Measurements from ENCODE around the gene PRSS38.

The PRSS38 gene

GRCh38 chr1:227789084-227790033 is 26.1 kb upstream of the PRSS38 start:
- TF ChIP-seq CTCF (IDR thresholded peaks at IDR 0.05; ENCODE audit: extremely low read depth, insufficient read depth, missing control alignments) = no peak

GRCh38 chr1:227790034-227790400 is 25.5 kb upstream of the PRSS38 start:
- in situ Hi-C loops (cut with MboI; ENCODE audit: low pct_unique_long_range_greater_than_20kb, low sequenced_read_pairs, unreplicated experiment) = no loop called here
- DNase-seq (ENCODE audit: low spot score) = no peak
- TF ChIP-seq CTCF (IDR thresholded peaks at IDR 0.05; ENCODE audit: extremely low read depth, insufficient read depth, missing control alignments) = no peak

More at GRCh38 chr1:227789084-227790033, 26.1 kb upstream of the PRSS38 start:
- in situ Hi-C loops (cut with MboI; ENCODE audit: low pct_unique_long_range_greater_than_20kb, low sequenced_read_pairs, unreplicated experiment) = no loop called here
- DNase-seq (ENCODE audit: low spot score) = peak; percentile 7

GRCh38 chr1:227790868-227791267 is 24.6 kb upstream of the PRSS38 start:
- in situ Hi-C loops (cut with MboI; ENCODE audit: low pct_unique_long_range_greater_than_20kb, low sequenced_read_pairs, unreplicated experiment) = no loop called here
- DNase-seq (ENCODE audit: low spot score) = peak; percentile 11
- TF ChIP-seq CTCF (IDR thresholded peaks at IDR 0.05; ENCODE audit: extremely low read depth, insufficient read depth, missing control alignments) = no peak

GRCh38 chr1:227791425-227792143 is 23.9 kb upstream of the PRSS38 start:
- in situ Hi-C loops (cut with MboI; ENCODE audit: low pct_unique_long_range_greater_than_20kb, low sequenced_read_pairs, unreplicated experiment) = no loop called here
- no peak for DNase-seq (ENCODE audit: low spot score)
- TF ChIP-seq CTCF (IDR thresholded peaks at IDR 0.05; ENCODE audit: extremely low read depth, insufficient read depth, missing control alignments) = no peak

GRCh38 chr1:227792216-227793078 is 23.0 kb upstream of the PRSS38 start:
- DNase-seq (ENCODE audit: low spot score) = peak; percentile 5
- in situ Hi-C loops (cut with MboI; ENCODE audit: low pct_unique_long_range_greater_than_20kb, low sequenced_read_pairs, unreplicated experiment) = no loop called here
- TF ChIP-seq CTCF (IDR thresholded peaks at IDR 0.05; ENCODE audit: extremely low read depth, insufficient read depth, missing control alignments) = peak; percentile 27
